Renal cortex interstitium (tissue), 11 donors: ENCODE measurements around the gene SERP2. TPM values are rescaled to one million over a fixed set of nuclear protein-coding genes. Genes with fewer than 3 reads are reported as not detected.

Experiments
- DNase-seq, 11 donors: peaks; one replicate each; pipeline ENCODE4 v3.0.0-alpha.2; 2013; ENCODE audit warnings: low read depth in 9 of 11, low spot score in 4 of 11; ENCODE audit errors: extremely low read depth in 1 of 11
- polyA plus RNA-seq, 3 donors: library from polyadenylated mRNA; unstranded; fragments of 120-200 nt; gene quantifications; one replicate each; pipeline ENCODE4 v1.2.1, GENCODE V29; 2013; ENCODE audit not compliant: insufficient read length in 3 of 3

SERP2 gene
- polyA plus RNA-seq, 3 donors, result 9.3 to 12.6 (median 11.9) TPM

DNA sequence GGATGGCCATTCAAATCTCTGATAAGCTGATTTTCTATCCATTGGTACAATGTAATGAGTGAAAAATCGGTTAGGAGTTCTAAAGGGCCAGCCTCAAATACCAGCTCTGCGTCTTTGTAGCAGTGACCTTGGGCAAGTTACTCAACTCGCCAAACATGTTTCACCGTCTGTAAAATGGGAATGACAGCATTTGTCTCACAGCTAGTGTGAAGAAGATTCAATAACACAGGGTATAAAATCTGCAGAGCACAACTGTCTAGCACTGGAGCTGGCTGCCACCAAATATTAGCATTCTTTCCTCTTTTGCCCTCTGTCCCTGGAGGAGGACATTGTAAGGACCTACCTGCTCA, 22.1 kb upstream of the SERP2 start:
- no peak for DNase-seq

DNA sequence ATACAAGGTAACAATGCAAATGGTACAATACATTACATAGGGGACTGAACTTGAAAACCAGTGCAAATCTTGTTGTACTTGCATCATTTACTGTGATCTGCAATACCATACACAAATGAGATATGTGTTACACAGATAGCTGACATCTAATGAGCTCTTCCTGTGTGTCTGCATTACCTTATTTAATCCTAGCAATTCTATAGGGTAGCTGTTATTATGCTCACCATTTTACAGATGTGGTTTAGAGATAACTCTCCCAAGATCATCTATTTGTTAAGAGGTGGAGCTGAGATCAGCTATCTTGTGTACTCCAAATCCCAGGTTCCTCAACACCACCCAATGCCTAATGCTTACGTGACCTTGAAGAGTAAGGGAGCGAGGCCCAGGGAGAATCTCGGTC, 21.4 kb upstream of the SERP2 start:
- DNase-seq, result no peak

DNA sequence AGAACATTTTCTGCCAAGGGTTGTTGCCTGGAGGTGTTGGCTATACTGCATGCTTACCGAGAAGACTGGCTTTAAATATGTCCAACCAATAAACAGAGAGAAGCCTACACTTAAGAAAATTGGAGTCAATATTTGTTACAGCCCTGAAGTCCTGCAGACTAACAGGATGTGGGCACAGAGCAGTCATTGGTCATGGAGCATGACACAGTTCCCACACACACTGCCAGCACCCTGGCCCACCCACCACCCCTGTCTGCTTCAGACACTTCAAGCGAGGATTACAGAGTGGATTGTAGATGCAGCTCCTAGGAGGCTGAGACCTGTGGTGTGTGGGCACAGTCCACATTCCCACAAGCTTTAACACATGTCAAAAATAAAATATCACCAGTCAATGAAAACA, 21.0 kb upstream of the SERP2 start:
- no peak for DNase-seq

DNA sequence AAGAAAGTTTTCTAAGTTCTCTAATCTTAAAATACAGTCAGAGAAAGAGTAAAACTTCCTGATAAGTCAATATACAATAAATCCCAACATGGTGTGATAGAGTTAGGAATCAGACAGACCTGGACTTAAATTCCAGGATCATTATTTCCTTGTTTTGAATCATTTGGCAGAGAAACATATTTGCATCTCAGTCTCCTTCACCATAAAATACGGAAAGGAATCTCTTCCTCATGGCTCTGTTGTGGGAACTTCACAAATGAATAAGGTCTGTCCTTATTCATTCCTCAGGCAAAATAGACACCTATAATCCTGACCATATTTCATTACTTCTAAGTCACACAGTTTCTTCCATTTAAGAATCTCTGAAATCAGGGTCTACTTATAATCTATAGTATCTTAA, 19.3 kb upstream of the SERP2 start:
- DNase-seq, result no peak

DNA sequence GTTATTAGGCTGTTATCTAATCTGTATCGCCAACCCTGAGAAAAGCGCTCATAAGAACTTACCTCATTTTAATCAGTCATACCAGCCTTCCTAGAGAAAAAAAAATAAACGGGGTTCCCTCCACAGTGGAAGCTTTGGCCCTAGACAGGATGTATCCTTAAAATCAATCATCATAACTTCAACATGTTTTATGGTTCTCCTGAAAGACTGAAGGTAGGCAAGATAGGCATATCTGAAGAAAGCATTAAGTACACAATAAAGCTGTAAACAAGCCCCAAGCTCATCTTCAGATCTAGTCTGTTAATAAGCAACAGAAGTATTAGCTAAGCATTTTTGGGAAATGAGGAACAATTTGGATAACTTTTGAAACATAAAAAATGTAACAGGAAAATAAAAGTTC, 18.7 kb upstream of the SERP2 start:
- no peak for DNase-seq

DNA sequence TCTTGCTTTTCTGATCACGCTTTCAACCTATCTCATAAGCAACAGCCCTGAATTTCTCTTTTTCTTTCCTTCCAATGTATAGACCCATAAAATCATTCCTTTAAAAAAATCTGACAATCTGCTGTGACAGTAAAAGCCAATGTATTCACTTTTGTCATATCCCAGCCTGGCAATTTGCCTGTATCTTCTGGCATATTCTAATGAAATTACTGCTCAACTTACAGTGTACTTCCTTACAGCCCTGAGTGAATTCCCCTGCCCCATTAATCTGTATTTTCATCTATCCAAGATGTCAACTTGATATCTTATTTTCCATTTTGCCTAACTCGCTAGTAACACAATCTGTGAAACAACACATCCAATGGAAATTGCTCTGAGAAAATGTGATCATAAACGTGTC, 18.0 kb upstream of the SERP2 start:
- DNase-seq, result no peak

DNA sequence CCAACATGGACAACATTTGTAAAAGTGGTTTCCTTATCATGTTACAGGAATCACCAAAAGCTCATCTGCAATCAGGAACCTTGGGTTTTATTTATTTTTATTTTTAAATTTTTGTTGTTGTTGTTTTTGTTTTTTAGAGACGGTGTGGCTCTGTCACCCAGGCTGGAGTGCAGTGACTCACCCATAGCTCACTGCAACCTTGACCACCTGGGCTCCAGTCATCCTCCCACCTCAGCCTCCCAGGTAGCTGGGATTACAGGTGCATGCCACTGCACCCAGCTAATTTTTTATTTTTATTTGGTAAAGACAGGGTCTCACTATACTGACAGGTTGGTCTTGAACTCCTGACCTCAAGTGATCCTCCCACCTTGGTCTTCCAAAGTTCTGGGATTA, 13.6 kb upstream of the SERP2 start:
- no peak for DNase-seq

DNA sequence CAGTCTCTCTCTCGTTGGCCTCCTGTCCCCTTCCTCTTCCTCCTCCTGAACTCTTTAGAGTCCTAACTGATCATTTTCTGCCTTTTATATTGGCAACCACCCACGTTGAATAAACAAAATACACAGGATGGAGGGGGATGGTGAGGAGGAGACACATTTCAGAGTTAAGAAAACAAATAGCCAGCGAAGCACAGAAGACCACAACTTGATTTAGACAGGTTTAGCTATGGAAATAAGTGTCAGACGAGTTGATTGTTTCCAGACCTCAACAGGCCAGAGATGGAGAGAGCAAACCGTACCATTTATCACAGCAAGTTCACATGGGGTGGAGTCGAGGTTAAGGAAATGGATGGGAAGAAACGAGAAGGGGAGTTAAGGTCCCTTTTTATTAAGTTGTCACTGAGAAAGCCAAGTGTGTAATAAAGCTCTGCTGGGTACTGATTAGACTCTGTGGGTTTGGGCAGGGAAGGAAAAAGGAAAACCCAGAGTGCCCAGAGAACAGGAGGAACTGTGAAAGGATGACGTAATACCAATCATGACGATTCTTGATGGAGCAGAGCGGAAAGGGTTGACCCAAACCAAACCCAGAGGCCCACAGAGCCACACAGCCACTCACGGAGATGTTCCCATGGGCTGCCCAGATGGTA, 11.1 kb upstream of the SERP2 start:
- peak in 1 of 11 donors; percentile 43 for DNase-seq

DNA sequence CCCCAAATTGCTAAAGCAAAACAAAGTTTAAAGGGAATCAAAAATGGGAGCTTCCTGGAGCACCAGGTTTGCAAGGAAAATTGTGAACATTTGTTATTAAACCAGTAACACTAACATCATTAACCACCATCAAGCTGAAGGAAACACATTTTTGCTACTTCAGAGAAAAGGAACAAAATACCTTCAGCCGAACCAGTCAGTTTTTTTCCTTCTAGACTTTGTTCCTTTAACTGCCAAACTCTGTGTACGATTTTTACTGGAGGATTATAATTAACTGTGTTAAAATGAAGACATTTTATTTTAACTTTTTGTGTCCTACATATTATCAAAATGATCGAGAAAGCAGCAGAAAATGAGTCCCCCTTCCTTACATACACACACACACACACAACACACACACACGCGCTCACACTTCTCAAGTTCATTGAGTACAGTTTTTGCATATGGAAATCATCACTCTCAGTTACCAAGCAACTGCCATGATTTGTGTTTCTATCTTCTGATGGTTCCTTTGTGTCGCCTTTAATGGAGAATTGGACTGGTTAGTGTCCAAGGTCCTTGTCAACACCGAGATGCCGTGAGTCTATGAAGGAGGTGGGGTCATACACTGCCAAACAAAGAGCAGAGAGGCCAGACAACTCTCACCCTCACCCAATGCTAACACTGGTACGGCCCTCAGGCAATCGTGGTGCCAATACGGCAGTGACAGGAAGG, 9.8 kb upstream of the SERP2 start:
- no peak for DNase-seq

DNA sequence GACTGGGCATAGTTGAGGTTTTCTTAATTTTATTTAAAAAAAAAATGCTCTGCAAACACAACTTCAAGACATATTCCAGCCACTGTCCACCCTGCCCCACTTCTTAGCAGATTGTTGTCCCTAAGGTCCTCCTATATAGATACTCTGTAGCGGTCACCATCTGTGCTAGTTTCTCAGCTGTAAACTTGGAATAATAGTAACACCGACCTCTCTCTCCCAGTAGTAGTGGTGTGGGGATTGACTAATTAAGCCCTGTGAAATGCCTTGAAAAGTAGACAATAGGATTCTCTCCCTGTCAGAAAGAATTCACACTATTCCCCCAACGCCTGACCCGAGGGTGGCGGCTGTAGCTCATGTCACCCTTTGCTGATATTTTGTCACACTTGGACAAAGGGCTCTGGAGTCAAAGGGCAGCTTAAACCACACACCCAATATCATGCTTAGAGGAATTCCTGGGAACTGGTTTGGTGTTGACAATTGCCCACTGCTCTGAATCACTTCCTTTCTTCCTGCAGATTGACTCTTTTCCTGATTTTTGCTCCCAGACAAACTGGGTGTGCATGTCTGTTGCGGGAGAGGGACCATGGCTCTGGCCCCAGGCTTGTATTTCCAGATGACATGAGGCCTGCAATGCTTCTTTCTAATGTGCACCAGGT, 9.2 kb upstream of the SERP2 start:
- no peak for DNase-seq

DNA sequence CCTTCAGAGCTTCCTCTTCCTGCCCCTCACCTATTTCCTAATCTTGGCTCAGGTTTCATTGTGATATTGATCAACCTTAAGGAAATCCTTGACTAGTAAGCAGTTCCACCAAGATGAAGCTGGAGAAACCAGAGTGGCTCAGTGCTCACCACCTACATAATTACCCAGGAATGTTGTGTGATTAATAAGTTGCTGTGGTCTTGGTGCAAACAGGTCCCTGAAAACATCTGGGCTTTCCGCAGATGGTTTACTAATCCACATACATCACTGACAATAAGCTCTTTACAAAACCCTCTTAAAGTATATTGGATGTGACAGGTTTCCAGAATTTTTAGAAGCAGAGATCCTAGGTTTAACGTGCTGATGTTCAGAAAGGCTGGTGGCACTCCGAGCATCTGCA, 8.6 kb upstream of the SERP2 start:
- no peak for DNase-seq

DNA sequence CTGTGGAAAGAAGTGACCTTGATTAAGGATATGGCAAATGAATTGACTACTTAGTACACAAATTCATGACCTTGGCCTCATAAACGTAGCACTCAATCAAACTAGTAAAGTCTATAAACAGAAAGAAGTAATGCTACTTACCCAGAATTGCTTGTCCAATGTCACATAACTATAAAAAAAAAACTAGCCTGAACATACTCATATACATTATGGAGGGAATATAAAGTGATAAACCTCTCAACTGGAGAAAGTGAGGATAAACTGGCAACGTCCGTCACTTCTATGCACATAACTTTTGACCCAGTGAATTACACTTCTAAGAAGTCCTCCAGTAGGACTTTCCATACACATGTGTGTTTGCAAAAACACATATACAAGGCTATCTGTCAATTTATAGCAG, 7.7 kb upstream of the SERP2 start:
- DNase-seq, result no peak

DNA sequence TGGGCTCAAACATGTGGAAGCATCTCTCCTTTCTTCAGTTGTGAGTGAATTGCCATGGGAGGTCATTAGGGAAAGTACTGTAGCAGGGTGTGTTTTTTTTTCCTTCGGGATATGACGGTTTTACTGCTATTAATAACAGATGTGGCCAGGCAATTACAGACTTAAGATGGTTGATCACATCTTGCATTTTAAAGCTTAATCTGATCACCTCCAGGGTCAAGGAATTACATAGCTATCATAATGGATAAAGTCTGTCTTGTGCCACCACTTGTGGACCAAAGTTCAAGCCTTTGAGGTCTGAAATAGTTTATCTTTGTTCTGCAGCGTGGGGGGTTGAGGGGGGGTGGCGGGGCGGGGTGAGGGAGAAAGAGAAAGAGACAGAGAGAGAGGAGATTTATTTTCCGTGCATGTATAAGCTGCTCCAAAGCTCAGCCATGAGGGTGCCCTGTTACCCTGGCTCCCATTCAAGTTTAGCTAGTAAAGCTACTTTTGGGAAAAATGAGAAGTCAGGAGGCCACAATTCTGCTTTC, 5.5 kb upstream of the SERP2 start:
- peak in 1 of 11 donors; percentile 50 for DNase-seq

DNA sequence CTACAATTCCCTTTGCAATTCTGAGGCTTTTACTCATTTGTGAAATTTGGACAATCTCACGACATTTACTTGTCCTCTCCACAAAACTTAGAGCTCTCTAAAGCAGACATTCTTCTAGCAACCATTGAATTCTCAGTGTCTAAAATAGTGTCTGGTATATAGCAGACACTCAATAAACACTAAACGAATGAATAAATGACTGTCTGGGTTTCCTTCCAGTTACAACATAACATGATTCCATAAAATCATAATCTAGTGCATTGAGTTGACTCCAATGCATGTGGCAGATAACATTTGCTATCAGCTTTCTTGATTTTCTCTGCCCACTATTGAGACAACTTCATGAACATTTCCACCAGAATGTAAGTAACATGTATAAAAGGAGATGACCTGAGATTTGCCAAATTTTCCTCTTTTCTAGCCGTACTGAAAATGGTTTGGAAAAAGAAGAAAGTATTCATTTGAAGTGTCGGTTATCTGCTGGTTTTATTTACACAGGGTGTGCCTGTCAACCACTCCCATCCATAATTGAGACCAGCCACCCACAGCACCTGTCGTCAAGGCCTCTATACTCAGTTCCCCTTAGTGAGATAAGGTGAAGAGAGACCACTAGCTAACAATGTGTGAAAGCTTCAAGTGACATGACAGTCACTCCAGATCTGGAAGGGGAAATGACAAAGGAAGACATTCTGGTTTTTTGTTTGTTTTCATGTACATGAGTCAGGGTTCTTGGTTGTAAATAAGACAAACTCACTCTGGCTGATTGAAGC, 4.8 kb upstream of the SERP2 start:
- no peak for DNase-seq

DNA sequence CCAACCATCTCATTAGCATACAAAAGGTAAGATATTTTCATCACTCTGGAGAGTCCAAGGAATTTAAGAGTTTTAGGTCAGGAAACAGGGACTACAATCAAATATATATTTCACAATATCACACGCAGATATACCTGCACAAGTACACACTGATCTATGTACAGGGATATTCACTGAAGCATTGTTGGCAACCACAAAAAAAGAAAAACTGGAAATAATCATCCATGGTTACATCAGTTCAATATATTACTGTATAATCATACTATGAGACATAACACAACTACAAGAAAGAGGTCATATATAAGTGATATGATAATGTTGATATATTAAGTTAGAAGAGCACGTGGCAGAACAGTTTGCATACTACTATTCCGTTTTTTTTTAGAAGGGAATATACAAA, 2.2 kb upstream of the SERP2 start:
- DNase-seq, result no peak

DNA sequence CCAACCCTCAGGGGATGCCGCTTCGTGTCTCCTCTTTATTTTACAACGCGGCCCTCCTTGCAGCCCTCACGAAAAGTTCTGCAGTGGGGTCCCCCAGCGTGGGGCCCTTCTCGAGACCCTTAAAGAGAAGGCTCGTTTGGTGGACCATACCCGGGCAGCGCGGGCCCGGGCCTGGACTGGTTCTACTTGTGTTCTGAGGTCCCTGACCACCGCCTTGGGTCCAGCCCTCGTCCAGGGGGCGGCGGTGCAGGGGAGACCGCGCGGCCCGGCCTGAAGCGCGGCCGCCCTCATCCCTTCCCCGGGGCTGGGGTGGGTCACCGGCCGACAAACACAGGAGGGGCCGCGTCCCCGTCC, 400 bp upstream of the SERP2 start:
- DNase-seq, result no peak

DNA sequence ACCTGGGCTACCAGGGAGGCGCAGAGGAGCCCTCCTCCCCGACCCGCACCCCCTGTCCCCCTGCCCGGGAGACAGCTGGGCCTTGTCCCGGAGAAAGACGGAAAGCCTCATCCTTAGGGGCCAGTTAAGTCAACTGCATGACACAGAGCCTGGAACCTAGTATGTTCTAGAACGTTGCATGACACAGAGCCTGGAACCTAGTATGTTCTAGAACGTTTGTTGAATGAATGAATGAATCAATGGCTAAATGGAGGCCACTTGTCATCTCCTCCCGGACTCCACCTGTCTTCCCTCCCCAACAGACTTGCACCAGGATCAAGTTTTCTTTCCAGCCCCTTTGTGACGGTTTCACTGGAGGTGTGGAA, 706 bp downstream of the SERP2 start:
- DNase-seq, result no peak

DNA sequence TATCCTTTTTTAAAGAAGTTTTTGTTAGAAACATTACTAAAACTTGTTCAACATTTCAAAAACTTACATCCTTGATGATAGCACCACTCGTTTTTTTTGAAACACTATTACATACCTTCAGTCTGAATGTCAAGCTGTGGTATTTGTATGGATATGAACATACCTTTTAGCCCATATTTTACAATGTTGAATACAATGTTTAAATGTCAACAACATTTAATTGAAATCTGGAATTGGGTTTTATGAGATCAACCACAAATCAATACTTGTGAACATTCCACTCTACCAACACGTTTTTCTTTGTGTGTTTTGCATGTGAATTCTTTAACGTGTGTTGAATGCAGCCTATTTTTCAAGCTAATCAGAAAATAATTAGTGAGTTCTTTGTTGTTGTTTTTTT, 4.7 kb downstream of the SERP2 start:
- no peak for DNase-seq

DNA sequence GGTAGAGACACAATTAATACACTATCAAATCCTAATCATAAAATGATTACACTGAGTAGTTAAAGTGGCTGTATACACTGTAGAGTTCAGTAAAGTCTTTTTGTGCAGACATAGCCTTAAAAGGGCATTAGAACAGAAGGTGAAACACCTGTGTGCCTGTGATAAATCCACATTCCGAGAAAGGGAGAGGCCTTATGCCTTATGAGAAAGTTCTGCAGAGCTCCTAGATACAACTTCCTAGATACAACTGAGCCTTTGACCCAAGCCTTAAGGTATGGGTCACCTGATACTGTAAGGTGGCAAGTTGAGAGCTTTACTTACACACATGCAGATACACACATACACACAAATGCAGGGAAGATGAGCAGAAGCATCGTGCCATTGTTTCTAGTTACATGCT, 6.3 kb downstream of the SERP2 start:
- DNase-seq, result no peak
